ENCODE results near the gene NTNG1. TPM values are rescaled to one million over a fixed set of nuclear protein-coding genes. Genes with fewer than 3 reads are reported as not detected.

The NTNG1 gene
- total RNA-seq, 6 donors from 2014 or later, result 1.5 to 11.5 (median 6.8) TPM

GRCh38 chr1:107467286-107467685 lies 326.4 kb downstream of the NTNG1 start:
- no peaks in the 10 kb centered on the region for H3K4me1 ChIP-seq
- whole genome bisulfite sequencing, 2 donors, result 52 to 81% methylated on average over 1 of the region's 1 CpG
- H3K36me3 ChIP-seq, result no peaks in the 10 kb centered on the region
- H3K9me3 ChIP-seq, result no peaks in the 10 kb centered on the region
- H3K27ac ChIP-seq, result no peak overlapping the region
- TF ChIP-seq CTCF (IDR thresholded peaks at IDR 0.05) (no peak), EP300 (IDR thresholded peaks at IDR 0.05) (no peak), POLR2AphosphoS5 (IDR thresholded peaks at IDR 0.05) (no peak)
- no peaks in the 10 kb centered on the region for H3K27me3 ChIP-seq
- no peak for DNase-seq
- no peak overlapping the region for H3K4me3 ChIP-seq
- ATAC-seq (ENCODE audit: low FRiP score in 2 of 2), result no peak

- WGBS, 2 donors, result 87 to 94% methylated on average over 3 of the region's 3 CpGs
- no peak for ATAC-seq (ENCODE audit: low FRiP score in 2 of 2)
- DNase-seq, result no peak
- H3K36me3 ChIP-seq, result no peaks in the 10 kb centered on the region
- no peaks in the 10 kb centered on the region for H3K27me3 ChIP-seq
- no peak for TF ChIP-seq CTCF (IDR thresholded peaks at IDR 0.05)
- no peak overlapping the region for H3K4me3 ChIP-seq
- no peaks in the 10 kb centered on the region for H3K4me1 ChIP-seq
- H3K9me3 ChIP-seq, result no peaks in the 10 kb centered on the region
- H3K27ac ChIP-seq, result no peak overlapping the region
These were observed 327.0 kb downstream of the NTNG1 start for GRCh38 chr1:107467811-107468210.

- H3K9me3 ChIP-seq, result no peaks in the 10 kb centered on the region
- H3K4me3 ChIP-seq, result no peak overlapping the region
- no peaks in the 10 kb centered on the region for H3K27me3 ChIP-seq
- 81 to 91% methylated on average over 2 of the region's 2 CpGs for WGBS, 2 donors
- DNase-seq (no peak), ATAC-seq (ENCODE audit: low FRiP score in 2 of 2) (no peak)
- H3K36me3 ChIP-seq, result no peaks in the 10 kb centered on the region
- TF ChIP-seq POLR2A (IDR thresholded peaks at IDR 0.05) (no peak), POLR2AphosphoS5 (IDR thresholded peaks at IDR 0.05) (no peak)
- H3K4me1 ChIP-seq, result no peaks in the 10 kb centered on the region
- no peak overlapping the region for H3K27ac ChIP-seq
These were observed 332.2 kb downstream of the NTNG1 start for GRCh38 chr1:107473065-107473464.

- H3K36me3 ChIP-seq, result no peaks in the 10 kb centered on the region
- 17 to 25% methylated on average over 1 of the region's 1 CpG for WGBS, 2 donors
- H3K27me3 ChIP-seq, result no peaks in the 10 kb centered on the region
- TF ChIP-seq POLR2A (IDR thresholded peaks at IDR 0.05), result no peak
- no peak for TF ChIP-seq CTCF (IDR thresholded peaks at IDR 0.05)
- TF ChIP-seq EP300 (IDR thresholded peaks at IDR 0.05), result no peak
- TF ChIP-seq POLR2AphosphoS5 (IDR thresholded peaks at IDR 0.05), result no peak
- no peaks in the 10 kb centered on the region for H3K4me1 ChIP-seq
- H3K4me3 ChIP-seq, result no peak overlapping the region
- ATAC-seq (ENCODE audit: low FRiP score in 2 of 2), result no peak
- no peaks in the 10 kb centered on the region for H3K9me3 ChIP-seq
- no peak overlapping the region for H3K27ac ChIP-seq
- DNase-seq, result no peak
These were observed 334.2 kb downstream of the NTNG1 start for GRCh38 chr1:107474877-107475612.

GRCh38 chr1:107477233-107477632 lies 336.4 kb downstream of the NTNG1 start:
- no peak for ATAC-seq (ENCODE audit: low FRiP score in 2 of 2)
- DNase-seq, result no peak
- peaks cover 0 to 5% (median 0%) of the 10 kb centered on the region in 4 donors for H3K4me1 ChIP-seq
- peaks cover 0 to 2% (median 0%) of the 10 kb centered on the region in 4 donors for H3K27me3 ChIP-seq
- H3K36me3 ChIP-seq, result no peaks in the 10 kb centered on the region
- no peak overlapping the region for H3K4me3 ChIP-seq
- no peak overlapping the region for H3K27ac ChIP-seq
- no peaks in the 10 kb centered on the region for H3K9me3 ChIP-seq
- TF ChIP-seq POLR2AphosphoS5 (IDR thresholded peaks at IDR 0.05) (no peak), POLR2A (IDR thresholded peaks at IDR 0.05) (no peak), CTCF (IDR thresholded peaks at IDR 0.05) (no peak), EP300 (IDR thresholded peaks at IDR 0.05) (no peak)
- 89 to 97% methylated on average over 2 of the region's 2 CpGs for WGBS, 2 donors
